HG02610 (cell line): ENCODE data around the gene ARAP2.

ENCODE experiments used
- ATAC-seq: cut with Tn5 transposase; IDR thresholded peaks from one replicate; pipeline ENCODE4 v1.9.1; 2021; ENCODE audit warnings: mild to moderate bottlenecking, moderate library complexity; ENCODE audit not compliant: unreplicated experiment

The ARAP2 gene

GRCh38 chr4:36054694-36055422 is 189.5 kb downstream of the ARAP2 start:
- ATAC-seq = no peak

- no peak for ATAC-seq
These were observed 190.4 kb downstream of the ARAP2 start for GRCh38 chr4:36053930-36054329.

- no peak for ATAC-seq
These were observed 192.7 kb downstream of the ARAP2 start for GRCh38 chr4:36051634-36052033.

- no peak for ATAC-seq
These were observed 198.3 kb downstream of the ARAP2 start for GRCh38 chr4:36046026-36046425.

GRCh38 chr4:36043901-36044300 is 200.4 kb downstream of the ARAP2 start:
- ATAC-seq = no peak

GRCh38 chr4:36043241-36043640 is 201.1 kb downstream of the ARAP2 start:
- no peak for ATAC-seq

GRCh38 chr4:36042122-36042970 is 202.0 kb downstream of the ARAP2 start:
- ATAC-seq = no peak

- no peak for ATAC-seq
These were observed 203.0 kb downstream of the ARAP2 start for GRCh38 chr4:36041340-36041739.

GRCh38 chr4:36039026-36039425 is 205.3 kb downstream of the ARAP2 start:
- ATAC-seq = no peak

- no peak for ATAC-seq
These were observed 205.8 kb downstream of the ARAP2 start for GRCh38 chr4:36038491-36038890.

GRCh38 chr4:36037127-36037526 is 207.2 kb downstream of the ARAP2 start:
- no peak for ATAC-seq

- ATAC-seq = no peak
These were observed 214.4 kb downstream of the ARAP2 start for GRCh38 chr4:36029951-36030350.

GRCh38 chr4:36027203-36027602 is 217.1 kb downstream of the ARAP2 start:
- no peak for ATAC-seq

- no peak for ATAC-seq
These were observed 217.9 kb downstream of the ARAP2 start for GRCh38 chr4:36026348-36026880.

- ATAC-seq = no peak
These were observed 219.2 kb downstream of the ARAP2 start for GRCh38 chr4:36024901-36025660.

- no peak for ATAC-seq
These were observed 224.0 kb downstream of the ARAP2 start for GRCh38 chr4:36020351-36020750.
